ENCODE data around the gene ABLIM1.

- TF ChIP-seq POLR2A (IDR thresholded peaks at IDR 0.05; ENCODE audit: low read depth, low read length) (no peak), POLR2AphosphoS5 (IDR thresholded peaks at IDR 0.05; ENCODE audit: low read depth, low read length) (no peak), TAF1 (IDR thresholded peaks at IDR 0.05; ENCODE audit: low read depth, low read length) (no peak), SPI1 (IDR thresholded peaks at IDR 0.05; ENCODE audit: low read depth, low read length) (no peak)
These were observed 20.3 kb upstream of the ABLIM1 start for GRCh38 chr10:114678336-114678735.

Data from GM12891 (cell line).